Muscle layer of duodenum (tissue), 2 donors: ENCODE measurements around the gene SPTBN2.

Experiments
- H3K27ac ChIP-seq: one replicate; pipeline ENCODE4 v1.7.0; 2013; ENCODE audit warnings: mild to moderate bottlenecking, low read length
- H3K27me3 ChIP-seq: one replicate; pipeline ENCODE4 v1.7.0; 2013; ENCODE audit warnings: low read depth, mild to moderate bottlenecking, control low read depth, low read length
- H3K36me3 ChIP-seq, 2 donors: one replicate each; pipeline ENCODE4 v1.7.0; 2013; ENCODE audit warnings: low read length in 2 of 2, control low read depth in 1 of 2, mild to moderate bottlenecking in 1 of 2; ENCODE audit not compliant: insufficient read depth in 2 of 2, control insufficient read depth in 1 of 2
- H3K4me1 ChIP-seq, 2 donors: one replicate each; pipeline ENCODE4 v1.7.0; 2013; ENCODE audit warnings: low read length in 2 of 2, mild to moderate bottlenecking in 2 of 2, control low read depth in 1 of 2, moderate library complexity in 1 of 2; ENCODE audit not compliant: insufficient read depth in 2 of 2, control insufficient read depth in 1 of 2
- H3K4me3 ChIP-seq, 2 donors: one replicate each; pipeline ENCODE4 v1.7.0; 2013; ENCODE audit warnings: low read length in 2 of 2, low read depth in 1 of 2, mild to moderate bottlenecking in 1 of 2
- H3K9me3 ChIP-seq, 2 donors: one replicate each; pipeline ENCODE4 v1.7.0; 2013; ENCODE audit warnings: low read length in 2 of 2, control low read depth in 1 of 2, mild to moderate bottlenecking in 1 of 2; ENCODE audit not compliant: control insufficient read depth in 1 of 2
- donor health status: healthy.

SPTBN2 gene

GRCh38 chr11:66697988-66698387 lies 31.0 kb downstream of the SPTBN2 start:
- H3K27me3 ChIP-seq, result no peaks in the 10 kb centered on the region
- H3K4me3 ChIP-seq, result no peak overlapping the region
- H3K9me3 ChIP-seq, result peaks cover 0 to 12% of the 10 kb centered on the region in 2 donors
- no peak overlapping the region for H3K27ac ChIP-seq
- no peaks in the 10 kb centered on the region for H3K4me1 ChIP-seq
- H3K36me3 ChIP-seq, result peaks cover 0 to 22% of the 10 kb centered on the region in 2 donors

- Histone ChIP-seq H3K27me3 (no peaks in the 10 kb centered on the region), H3K36me3 (peaks cover 0 to 26% of the 10 kb centered on the region in 2 donors), H3K4me3 (no peak overlapping the region), H3K4me1 (no peaks in the 10 kb centered on the region), H3K9me3 (peaks cover 0 to 12% of the 10 kb centered on the region in 2 donors), H3K27ac (no peak overlapping the region)
These were observed 32.9 kb downstream of the SPTBN2 start for GRCh38 chr11:66696146-66696545.

DNA sequence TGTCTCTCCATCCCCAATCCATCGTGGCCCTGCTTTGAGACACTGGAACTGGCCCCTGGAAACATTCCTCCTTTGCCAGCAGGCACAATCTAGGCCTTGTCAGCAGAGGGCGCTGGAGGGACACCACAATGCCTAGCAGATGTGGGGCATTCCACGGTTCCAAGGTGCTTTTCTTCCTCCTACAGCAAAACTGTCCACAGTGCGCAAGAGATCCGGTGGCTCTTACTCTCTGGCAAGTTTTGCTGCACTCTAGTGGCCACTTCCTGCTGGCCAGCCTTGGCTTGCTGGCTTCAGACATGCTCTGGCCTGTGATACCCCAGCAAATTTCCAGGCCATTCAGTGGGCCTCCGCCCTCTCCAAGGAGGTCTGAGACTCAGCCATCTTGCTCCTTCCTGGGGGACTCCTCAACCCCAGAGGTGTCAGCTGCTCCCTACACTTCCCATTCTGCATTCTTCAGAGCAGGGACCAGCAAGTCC lies 34.2 kb downstream of the SPTBN2 start:
- no peaks in the 10 kb centered on the region for H3K27me3 ChIP-seq
- no peaks in the 10 kb centered on the region for H3K4me1 ChIP-seq
- no peak overlapping the region for H3K4me3 ChIP-seq
- peaks cover 0 to 11% of the 10 kb centered on the region in 2 donors for H3K9me3 ChIP-seq
- H3K27ac ChIP-seq, result no peak overlapping the region
- peaks cover 0 to 19% of the 10 kb centered on the region in 2 donors for H3K36me3 ChIP-seq

DNA sequence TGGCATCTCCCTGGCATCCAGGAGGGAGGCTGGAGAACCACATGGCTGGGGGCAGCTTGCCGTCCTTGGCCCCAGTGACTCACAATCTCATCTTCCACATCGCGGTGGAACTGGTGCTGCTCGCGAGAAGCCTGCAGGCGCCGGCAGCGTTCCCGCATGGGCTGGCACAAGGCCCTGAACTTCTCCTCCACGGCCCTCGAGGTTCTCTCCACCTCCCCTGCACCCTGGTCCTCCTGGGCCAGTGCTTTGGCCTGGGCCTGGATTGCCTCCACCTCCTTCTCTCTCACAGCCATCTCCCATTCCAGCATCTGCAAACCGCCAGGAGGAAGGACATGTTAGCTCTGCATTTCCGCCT lies 35.0 kb downstream of the SPTBN2 start:
- Histone ChIP-seq H3K36me3 (peaks cover 0 to 12% of the 10 kb centered on the region in 2 donors), H3K27me3 (no peaks in the 10 kb centered on the region), H3K27ac (no peak overlapping the region), H3K4me1 (no peaks in the 10 kb centered on the region), H3K4me3 (no peak overlapping the region), H3K9me3 (peaks cover 0 to 4% of the 10 kb centered on the region in 2 donors)

GRCh38 chr11:66693356-66694055 lies 35.5 kb downstream of the SPTBN2 start:
- Histone ChIP-seq H3K27me3 (no peaks in the 10 kb centered on the region), H3K4me1 (no peaks in the 10 kb centered on the region), H3K36me3 (peaks cover 0 to 7% of the 10 kb centered on the region in 2 donors), H3K27ac (no peak overlapping the region), H3K9me3 (peaks cover 0 to 4% of the 10 kb centered on the region in 2 donors), H3K4me3 (no peak overlapping the region)

DNA sequence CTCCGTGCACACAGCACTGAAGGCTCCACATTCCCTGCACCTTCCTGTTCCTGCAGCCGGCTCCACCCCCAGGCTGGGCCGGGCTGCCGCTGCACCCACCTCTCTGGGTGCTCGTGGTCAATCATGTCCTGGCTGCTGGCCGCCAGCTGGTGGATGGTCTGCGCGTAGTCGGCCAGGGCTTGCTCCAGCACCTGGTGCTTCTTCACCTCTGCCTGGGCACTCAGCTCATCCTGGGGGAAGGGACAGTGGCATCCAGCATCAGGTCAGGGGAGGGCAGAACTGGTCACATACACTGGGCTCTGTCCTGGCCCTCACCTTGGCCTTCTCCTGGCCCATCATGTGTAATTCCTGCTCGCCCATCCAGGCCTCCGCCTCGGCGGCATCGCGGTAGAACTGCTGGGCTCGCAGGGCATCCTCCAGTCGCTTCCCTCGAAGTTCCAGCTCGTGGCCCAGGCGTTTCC lies 36.1 kb downstream of the SPTBN2 start:
- Histone ChIP-seq H3K9me3 (no peaks in the 10 kb centered on the region), H3K4me1 (no peaks in the 10 kb centered on the region), H3K27ac (no peak overlapping the region), H3K4me3 (no peak overlapping the region), H3K36me3 (peaks cover 0 to 4% of the 10 kb centered on the region in 2 donors), H3K27me3 (no peaks in the 10 kb centered on the region)

- Histone ChIP-seq H3K27ac (no peak overlapping the region), H3K9me3 (no peaks in the 10 kb centered on the region), H3K27me3 (no peaks in the 10 kb centered on the region), H3K36me3 (peaks cover 0 to 4% of the 10 kb centered on the region in 2 donors), H3K4me1 (no peaks in the 10 kb centered on the region), H3K4me3 (no peak overlapping the region)
These were observed 36.6 kb downstream of the SPTBN2 start for GRCh38 chr11:66692446-66692845.

- H3K36me3 ChIP-seq, result peaks cover 0 to 4% of the 10 kb centered on the region in 2 donors
- H3K4me3 ChIP-seq, result no peak overlapping the region
- no peaks in the 10 kb centered on the region for H3K4me1 ChIP-seq
- H3K27me3 ChIP-seq, result no peaks in the 10 kb centered on the region
- H3K27ac ChIP-seq, result no peak overlapping the region
- H3K9me3 ChIP-seq, result no peaks in the 10 kb centered on the region
These were observed 37.6 kb downstream of the SPTBN2 start for GRCh38 chr11:66691311-66691980.

DNA sequence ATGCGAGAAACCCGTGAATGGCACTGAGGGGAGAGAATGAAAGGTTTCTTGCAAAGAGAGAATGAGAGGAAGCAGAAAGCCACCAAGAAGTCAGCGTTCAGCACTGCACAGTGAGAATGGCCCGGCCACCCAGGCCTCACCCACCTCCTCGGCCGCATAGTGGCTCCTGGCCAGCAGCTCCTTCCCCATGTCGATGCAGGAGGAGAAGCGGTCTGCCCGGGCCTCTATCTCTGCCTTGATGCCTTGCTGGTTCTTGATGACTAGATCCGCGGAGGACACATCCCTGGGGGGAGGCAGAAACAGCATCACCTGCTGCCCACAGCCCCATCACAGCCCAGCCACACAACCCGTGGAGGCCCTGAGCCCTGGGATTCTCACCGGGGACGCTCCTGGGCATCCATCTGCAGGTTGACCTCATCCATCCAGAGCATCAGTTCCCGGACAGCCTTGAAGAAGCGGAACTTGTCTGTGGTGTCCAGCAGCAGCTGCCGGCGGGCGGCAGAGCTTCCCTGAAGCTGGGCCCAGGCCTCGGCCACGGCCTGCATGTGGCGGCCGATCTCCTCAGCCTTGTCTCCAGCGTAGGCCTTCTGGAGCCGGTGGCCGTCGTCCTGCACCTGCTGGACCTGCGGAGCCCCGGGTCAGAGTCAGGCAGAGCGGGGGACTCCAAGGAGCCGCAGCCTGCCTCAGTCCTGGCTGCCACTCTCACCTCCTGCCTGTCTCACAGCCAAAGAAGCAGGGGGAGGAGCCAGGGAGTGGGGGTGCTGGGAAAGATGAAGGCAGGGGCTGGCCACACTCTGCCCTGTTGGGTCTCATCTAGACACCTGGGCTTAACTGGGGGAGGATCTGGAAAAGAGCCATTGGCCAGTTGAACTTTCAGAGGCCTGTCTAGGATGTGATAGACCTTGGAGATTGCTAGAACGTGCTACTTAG lies 39.1 kb downstream of the SPTBN2 start:
- H3K27ac ChIP-seq, result no peak overlapping the region
- no peaks in the 10 kb centered on the region for H3K4me1 ChIP-seq
- no peaks in the 10 kb centered on the region for H3K27me3 ChIP-seq
- H3K4me3 ChIP-seq, result no peak overlapping the region
- H3K9me3 ChIP-seq, result no peaks in the 10 kb centered on the region
- peaks cover 0 to 4% of the 10 kb centered on the region in 2 donors for H3K36me3 ChIP-seq

DNA sequence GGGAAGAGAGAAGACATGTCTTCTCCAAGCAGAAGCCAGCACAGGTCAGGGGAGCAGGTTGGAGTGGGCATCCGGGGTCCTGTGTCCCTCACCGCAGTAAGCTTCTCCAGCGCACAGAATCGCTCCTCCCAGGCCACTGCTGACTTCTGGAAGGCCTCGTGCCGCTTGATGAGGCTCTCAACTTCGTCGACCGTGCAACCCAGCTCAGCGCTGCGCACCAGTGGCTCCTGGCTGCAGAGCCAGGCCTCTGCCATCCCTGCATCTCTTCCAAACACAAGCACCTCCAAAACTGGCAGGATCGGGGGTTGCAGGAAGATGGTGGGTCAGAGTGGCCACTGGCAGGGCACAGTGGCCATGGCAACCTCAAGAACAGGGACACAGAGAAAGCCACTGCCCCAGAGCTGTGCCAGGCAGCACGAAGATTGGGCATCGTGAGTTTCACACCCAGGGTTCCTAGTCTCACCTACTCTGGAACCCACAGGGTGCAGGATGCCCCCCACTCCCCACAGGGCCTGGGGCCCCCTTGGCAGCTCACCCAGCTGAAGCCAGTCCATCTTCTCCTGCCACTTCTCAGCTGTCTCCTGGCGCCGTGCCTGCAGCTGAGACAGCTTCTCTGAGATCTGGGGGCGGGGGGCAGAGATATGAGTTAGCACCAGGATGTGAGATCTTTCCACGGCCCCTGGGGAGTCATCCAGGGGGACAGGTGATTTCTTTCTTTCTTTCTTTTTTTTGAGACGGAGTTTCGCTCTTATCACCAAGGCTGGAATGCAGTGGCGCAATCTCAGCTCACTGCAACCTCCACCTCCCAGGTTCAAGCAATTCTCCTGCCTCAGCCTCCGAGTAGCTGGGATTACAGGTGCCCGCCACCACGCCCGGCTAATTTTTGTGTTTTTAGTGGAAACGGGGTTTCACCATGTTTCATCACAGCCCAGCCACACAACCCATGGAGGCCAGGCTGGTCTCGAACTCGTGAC lies 40.2 kb downstream of the SPTBN2 start:
- Histone ChIP-seq H3K27me3 (no peaks in the 10 kb centered on the region), H3K36me3 (peaks cover 0 to 4% of the 10 kb centered on the region in 2 donors), H3K27ac (no peak overlapping the region), H3K4me3 (no peak overlapping the region), H3K9me3 (no peaks in the 10 kb centered on the region), H3K4me1 (no peaks in the 10 kb centered on the region)
